HG02763 (cell line): ENCODE measurements around the gene LRMDA.
A peak's percentile ranks its signal among the peaks of the same experiment; 100 is the strongest.

Experiments
- ATAC-seq: cut with Tn5 transposase; IDR thresholded peaks from one replicate; pipeline ENCODE4 v1.9.1; 2021; ENCODE audit warnings: mild to moderate bottlenecking, moderate library complexity; ENCODE audit not compliant: unreplicated experiment

Gene LRMDA

DNA sequence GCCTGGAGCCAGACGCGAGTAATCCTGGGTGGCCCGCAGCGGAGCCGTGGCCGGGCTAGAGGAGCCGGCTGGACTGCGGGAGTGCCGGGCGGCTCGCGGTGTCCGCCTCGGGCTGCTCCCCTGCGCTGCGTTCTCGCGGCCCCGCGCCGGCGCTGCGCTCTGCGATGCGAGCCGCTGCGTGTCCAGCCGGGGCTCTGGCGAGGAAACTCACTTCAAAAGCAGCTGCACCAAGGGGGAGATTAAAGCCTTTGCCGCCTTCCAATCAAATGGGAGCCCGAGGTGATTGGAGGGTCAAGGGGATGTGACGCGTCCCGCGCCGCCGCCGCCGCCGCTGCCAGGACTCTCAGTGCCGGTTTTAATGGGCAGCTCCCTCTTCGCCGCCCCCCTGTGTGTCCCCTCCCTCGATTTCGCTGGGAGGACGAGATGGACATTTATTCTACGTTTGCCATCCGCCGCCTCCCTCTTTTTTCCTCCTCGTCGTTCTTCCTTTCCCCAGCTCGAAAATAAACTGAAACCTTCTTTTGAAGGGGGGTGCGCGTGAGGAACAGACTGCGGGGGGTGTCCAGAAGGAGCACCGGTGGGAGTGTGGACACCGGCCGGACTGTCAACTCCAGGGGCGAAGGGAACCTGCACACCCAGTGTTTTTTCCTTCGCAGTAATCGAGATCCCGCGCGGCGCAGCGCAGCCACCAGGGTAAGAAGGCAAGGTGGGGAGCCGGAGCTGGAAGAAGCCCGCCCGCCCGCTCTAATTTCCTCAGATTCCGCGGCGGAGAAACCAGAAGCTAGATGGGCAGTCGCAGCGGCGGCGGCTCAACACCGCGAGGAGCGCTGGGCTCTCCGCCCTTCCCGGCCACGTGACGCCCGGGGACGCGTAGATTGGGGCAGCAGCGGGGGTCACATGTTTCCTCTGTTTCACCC, 29.6 kb upstream of the LRMDA start, which contains the start of gene ZNF503:
Gene ZNF503 (minus strand): TSS at position 196 of the 917 bp plus-strand sequence. CDS start 345 bp downstream, outside the sequence.
- ATAC-seq = peak; percentile 59

- ATAC-seq = no peak
Measured at GRCh38 chr10:75402486-75403143, 28.8 kb upstream of the LRMDA start.

- ATAC-seq = no peak
Measured at GRCh38 chr10:75403144-75403938, 28.1 kb upstream of the LRMDA start.

- no peak for ATAC-seq
Measured at GRCh38 chr10:75403939-75404814, 27.2 kb upstream of the LRMDA start.

DNA sequence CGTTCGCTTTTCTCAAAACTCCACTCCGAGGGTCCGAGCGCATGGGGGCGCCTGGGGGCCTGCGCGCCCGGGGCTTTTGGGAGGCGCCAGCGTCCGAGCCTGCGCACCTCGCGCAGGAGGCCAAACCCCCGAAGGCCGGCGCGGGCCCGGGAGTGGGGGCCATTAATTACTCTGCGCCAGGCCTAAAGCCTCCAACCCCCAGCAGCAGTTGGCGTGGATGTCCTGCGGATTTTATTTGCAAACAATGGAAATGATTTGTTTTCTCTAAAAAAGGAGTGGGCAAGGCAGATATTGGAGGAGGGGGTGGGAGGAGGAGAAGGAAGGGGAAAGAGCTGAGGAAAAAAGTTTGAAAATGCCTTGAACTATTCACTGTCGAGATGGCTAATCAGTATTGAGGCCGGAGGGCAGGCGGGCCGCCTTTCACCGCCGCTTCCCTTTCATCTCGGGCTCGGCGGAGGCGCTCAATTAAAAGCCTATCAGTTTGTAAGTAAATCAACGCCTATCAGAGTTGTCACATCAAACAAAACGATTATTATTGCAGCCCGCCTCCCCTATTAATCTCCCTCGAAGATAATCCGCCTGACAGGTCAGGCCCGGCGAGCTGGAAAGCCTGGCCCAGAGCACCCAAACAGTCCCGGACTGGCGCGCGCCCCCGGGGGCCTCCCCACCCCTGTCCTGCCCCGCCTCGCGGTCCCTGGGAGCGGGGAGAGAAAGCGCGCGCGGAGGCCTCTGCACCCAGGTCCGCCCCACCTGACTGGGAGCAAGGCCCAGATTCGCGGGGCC, 26.4 kb upstream of the LRMDA start:
- ATAC-seq = no peak

DNA sequence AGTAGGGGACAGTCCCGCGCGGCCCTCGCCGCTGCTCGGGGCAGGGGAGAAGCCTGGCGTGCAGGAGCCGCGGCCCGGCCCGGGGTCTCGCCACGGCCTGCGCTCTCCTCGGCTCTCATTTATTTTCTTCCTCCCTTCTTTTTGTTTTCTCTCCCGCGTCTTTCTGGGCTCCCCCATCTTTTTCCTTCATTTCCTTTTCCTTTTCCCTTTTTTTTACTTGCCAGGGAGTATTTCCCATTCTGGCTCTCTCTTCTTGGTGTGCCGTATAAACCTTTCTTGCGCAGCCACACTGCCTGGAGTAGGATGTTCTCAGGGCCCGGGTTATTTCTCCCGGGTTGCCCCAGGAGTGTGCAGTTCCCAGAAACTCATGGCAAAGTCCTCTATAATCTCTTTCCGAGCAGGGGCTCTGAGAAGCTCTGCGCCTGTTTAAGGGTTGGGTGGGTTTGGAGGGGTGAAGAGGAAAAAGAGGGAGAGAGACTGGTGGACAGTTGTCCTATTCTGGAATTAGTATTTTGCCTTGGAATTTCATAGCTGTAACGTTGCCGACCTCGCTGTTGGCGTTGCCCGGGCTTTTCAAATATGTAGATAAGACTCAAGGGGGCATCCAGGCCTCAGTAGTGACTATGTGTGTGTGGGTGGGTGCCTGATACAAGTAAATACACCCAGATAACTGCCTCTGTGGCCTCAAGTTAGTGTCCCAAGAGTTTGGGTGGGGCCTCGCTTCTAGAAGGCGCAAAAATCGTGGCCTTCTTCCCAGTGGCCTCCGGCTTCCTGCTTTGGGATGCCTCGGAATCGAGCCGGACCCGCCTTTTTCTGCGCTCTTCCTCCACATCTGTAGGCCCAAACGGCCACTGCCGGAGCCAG, 25.6 kb upstream of the LRMDA start:
- no peak for ATAC-seq

DNA sequence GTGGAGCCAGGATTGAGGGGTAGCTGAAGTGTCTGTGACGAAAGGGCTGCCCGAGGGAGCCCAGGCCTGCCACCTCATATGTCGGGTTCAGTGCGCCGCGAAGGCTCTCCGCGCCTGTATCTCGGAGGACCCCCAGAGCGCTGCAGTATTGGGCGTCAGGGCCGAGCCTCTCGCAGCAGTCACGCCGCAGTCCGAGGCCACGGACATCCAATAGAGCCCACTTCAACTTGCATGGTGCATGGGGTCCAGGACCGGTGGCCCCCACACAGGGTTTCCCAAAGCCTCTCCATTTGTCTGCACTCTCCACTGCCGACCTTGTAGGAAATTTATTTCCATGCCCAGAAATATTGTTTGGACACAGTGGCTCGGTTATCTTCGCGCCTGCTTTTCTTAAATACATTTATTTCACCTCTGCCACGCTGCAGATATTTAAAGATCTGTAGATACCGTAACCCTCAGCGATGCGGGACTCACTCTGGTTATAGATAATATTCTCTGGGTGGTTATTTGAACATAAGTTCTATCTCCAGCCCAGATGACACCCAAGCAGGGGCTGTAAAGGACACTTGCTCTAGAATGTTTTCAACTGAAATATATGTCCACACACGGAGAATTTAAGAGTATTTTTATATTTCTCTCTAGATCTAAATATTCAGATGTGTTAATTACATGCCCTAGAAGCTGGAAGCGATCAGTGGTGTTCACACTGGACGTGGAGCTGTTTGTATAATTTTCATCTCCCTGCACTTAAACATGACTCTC, 24.8 kb upstream of the LRMDA start:
- ATAC-seq = no peak

DNA sequence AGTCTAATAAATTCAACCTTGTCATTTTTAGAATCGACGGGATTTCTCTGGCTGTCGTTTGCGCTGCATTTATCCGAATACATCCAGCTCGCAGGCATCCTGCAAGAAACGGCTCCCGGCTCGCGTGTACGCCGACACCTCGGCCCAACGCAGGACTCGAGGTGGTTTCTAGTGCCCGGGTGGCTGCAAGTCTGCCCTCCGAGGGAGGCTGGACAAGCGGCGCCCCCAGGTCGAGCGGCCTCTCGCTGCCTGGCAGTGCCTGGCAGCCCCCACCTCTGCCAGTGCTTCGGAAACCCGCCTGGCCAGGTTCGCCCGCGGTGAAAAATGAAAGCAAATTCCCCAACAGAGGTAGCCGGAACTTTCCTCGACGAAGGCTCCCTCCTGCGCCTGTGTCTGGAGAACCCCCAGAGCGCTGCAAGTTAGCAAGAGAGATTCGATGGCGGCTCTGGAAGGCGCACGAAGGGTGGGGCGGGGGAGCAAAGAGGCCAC, 24.2 kb upstream of the LRMDA start:
- ATAC-seq = no peak

DNA sequence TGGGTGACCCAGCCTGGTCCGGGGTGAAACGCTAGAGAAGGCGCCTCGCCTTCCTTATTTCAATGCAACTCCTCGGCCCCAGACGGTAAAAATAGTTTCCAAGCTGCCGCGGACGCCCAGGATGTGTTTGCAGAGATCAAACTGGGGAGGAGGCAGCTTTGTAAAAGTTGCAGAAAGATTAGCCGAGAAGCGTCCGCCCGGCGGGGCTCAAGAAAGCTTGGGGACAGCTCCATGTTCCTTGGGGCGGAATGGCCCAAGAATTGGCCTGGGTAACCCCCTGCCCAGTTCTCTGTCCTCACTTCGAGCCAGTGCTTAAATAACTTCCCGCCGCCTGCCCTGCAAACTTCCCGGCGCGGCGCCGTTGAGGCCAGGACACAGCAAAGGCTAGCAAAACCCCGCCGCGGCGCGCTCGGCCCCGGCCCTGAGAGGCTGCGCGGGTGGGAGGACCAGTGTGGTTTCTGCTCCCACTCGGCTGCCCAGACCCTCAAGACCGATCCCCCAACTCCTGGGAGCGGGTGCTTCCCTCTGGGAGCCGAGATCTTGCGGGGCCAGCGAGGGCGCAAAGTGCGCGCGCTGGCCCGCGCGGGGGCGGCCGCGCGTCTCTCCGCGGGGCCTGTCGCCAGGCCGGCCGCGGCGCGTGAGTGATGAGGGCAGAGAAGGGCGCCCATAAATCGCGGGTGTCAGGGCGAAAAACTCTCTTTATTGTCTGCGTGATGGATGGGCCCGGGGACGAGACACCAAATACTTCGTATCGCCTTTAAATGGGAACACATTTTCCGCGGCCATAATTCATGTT, 23.5 kb upstream of the LRMDA start:
- ATAC-seq = no peak

GRCh38 chr10:75408509-75408875, 22.9 kb upstream of the LRMDA start:
- ATAC-seq = no peak

- ATAC-seq = no peak
Measured at GRCh38 chr10:75408911-75409885, 22.2 kb upstream of the LRMDA start.

DNA sequence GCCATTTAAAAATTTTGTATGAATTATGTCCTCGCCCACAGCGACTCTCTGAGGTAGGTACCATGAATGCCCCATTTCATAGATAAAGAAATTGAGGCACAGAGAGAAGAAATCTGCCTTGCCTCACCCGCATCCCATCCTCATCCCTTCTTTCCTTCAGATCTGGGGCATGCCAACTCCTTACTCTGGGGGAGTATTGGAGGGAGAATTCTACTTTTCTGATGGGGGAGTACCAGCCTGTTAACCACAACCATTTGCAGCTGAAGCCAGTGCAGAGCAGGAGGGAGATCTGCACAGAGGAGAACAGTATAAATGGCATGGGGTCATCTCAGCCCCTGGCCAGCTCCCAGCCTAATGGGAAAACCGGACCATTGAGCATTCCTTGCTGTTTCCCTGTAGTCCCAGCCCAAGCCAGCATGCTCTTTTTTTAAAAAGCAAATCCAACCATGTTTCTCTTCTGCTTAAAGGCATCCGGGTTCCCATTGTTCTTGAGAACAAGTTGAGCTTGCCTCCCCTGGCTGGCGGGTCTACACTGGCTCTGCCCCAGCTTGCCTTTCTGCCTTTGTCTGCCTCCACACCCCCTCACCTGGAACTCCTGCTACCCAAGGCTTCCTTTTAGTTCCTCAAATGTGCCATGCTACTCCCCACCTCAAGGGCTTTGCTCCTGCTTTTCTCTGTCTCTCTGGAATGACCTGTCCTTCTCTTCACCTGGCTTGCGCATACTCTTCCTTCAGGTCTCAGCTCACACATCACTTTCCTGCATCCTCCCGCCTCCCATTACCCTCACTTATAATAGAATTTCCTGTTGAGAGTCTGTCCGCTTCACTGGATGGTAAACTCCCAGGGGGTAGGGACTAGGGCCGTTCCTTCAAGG, 21.1 kb upstream of the LRMDA start:
- no peak for ATAC-seq

GRCh38 chr10:75414527-75414926, 16.9 kb upstream of the LRMDA start:
- ATAC-seq = no peak

DNA sequence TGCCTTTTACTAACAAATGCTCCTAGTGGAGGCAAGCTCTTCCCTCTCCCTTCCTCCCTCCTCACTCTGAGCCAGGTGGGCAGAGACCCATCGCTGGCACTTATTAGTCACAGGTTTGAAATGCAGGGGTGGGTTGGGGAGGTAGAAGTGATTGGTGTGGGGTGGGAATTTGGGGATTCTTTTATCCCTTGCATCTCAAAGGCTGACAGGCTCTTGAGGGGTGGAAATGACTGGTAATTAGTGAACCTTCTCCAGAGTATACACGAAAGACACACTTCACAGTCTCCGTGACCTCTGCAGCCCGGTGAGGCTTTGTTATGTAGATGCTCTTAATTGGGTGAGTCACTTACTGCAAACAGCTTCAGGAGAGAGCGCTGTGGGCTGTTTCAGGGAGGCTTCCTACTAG, 13.9 kb upstream of the LRMDA start:
- no peak for ATAC-seq

GRCh38 chr10:75418293-75418692, 13.1 kb upstream of the LRMDA start:
- ATAC-seq = no peak
